Liver (tissue), 9 donors: Measurements from ENCODE around the gene NGF. TPM values are rescaled to one million over a fixed set of nuclear protein-coding genes. Genes with fewer than 3 reads are reported as not detected.

ENCODE experiments used
- DNase-seq: peaks from one replicate; pipeline ENCODE4 v3.0.0-alpha.2; 2017; ENCODE audit warnings: low spot score
- H3K27ac ChIP-seq, 2 donors: one replicate each; pipeline ENCODE4 v1.7.0; 2013; ENCODE audit warnings: inconsistent platforms in 2 of 2, low read length in 2 of 2, control low read depth in 1 of 2, low read depth in 1 of 2, mild to moderate bottlenecking in 1 of 2
- H3K27me3 ChIP-seq, 4 donors: one replicate each; pipeline versions ENCODE4 v1.6.1 to v1.7.0; 2013; ENCODE audit warnings: low read length in 3 of 4, inconsistent platforms in 1 of 4, mild to moderate bottlenecking in 1 of 4, moderate library complexity in 1 of 4; ENCODE audit not compliant: control insufficient read depth in 4 of 4, insufficient read depth in 4 of 4
- H3K36me3 ChIP-seq, 4 donors: one replicate each; pipeline versions ENCODE4 v1.6.1 to v1.7.0; 2013; ENCODE audit warnings: low read length in 3 of 4, mild to moderate bottlenecking in 3 of 4, low read depth in 1 of 4, moderate library complexity in 1 of 4; ENCODE audit not compliant: control insufficient read depth in 4 of 4, insufficient read depth in 3 of 4
- H3K4me1 ChIP-seq, 4 donors: one replicate each; pipeline versions ENCODE4 v1.6.1 to v1.7.0; 2013; ENCODE audit warnings: low read length in 3 of 4, mild to moderate bottlenecking in 3 of 4, moderate library complexity in 1 of 4; ENCODE audit not compliant: control insufficient read depth in 4 of 4, insufficient read depth in 4 of 4
- H3K4me3 ChIP-seq, 3 donors: one replicate each; pipeline versions ENCODE4 v1.6.1 to v1.7.0; 2013; ENCODE audit warnings: low read length in 3 of 3, control low read depth in 1 of 3, low read depth in 1 of 3, mild to moderate bottlenecking in 1 of 3
- H3K9ac ChIP-seq, 2 donors: one replicate each; pipeline ENCODE4 v1.7.0; 2013; ENCODE audit warnings: low read length in 2 of 2, mild to moderate bottlenecking in 2 of 2, moderate library complexity in 2 of 2, control low read depth in 1 of 2, low read depth in 1 of 2
- H3K9me3 ChIP-seq, 4 donors: one replicate each; pipeline versions ENCODE4 v1.6.1 to v1.7.0; 2013; ENCODE audit warnings: low read length in 3 of 4; ENCODE audit not compliant: control insufficient read depth in 4 of 4
- ATF3 ChIP-seq: IDR thresholded peaks from 2 replicates; pipeline ENCODE4 v1.6.1; 2016; ENCODE audit warnings: antibody characterized with exemption
- FOXA1 ChIP-seq: IDR thresholded peaks from 2 replicates; pipeline ENCODE4 v1.6.1; 2016; ENCODE audit warnings: antibody characterized with exemption
- FOXA2 ChIP-seq: IDR thresholded peaks from 2 replicates; pipeline ENCODE4 v1.6.1; 2016; ENCODE audit warnings: antibody characterized with exemption
- GABPA ChIP-seq, 2 donors: IDR thresholded peaks in 1 of 2; conservative IDR thresholded peaks in 1 of 2; 2 replicates each; pipeline ENCODE4 v1.6.1; 2016; ENCODE audit warnings: antibody characterized with exemption in 2 of 2, mild to moderate bottlenecking in 1 of 2, moderate library complexity in 1 of 2
- MAX ChIP-seq: IDR thresholded peaks from 2 replicates; pipeline ENCODE4 v1.6.1; 2016; ENCODE audit warnings: antibody characterized with exemption
- NR2F2 ChIP-seq: IDR thresholded peaks from 2 replicates; pipeline ENCODE4 v1.6.1; 2016; ENCODE audit warnings: antibody characterized with exemption
- RAD21 ChIP-seq, 2 donors: IDR thresholded peaks; 2 replicates each; pipeline ENCODE4 v1.6.1; 2016; ENCODE audit warnings: antibody characterized with exemption in 2 of 2, mild to moderate bottlenecking in 2 of 2
- RXRA ChIP-seq, 2 donors: IDR thresholded peaks; 2 replicates each; pipeline ENCODE4 v1.6.1; 2017 to 2018; ENCODE audit warnings: antibody characterized with exemption in 2 of 2, mild to moderate bottlenecking in 1 of 2
- TAF1 ChIP-seq: conservative IDR thresholded peaks from 2 replicates; pipeline ENCODE4 v1.6.1; 2016; ENCODE audit warnings: antibody characterized with exemption, mild to moderate bottlenecking
- YY1 ChIP-seq: IDR thresholded peaks from 2 replicates; pipeline ENCODE4 v1.6.1; 2016; ENCODE audit warnings: antibody characterized with exemption, mild to moderate bottlenecking
- WGBS: extraction: QIAGEN DNeasy Blood & Tissue Kit; methylation state at CpG from one replicate; pipeline ENCODE4 v1.1.7; 2013; 5-methylcytosine and 5-hydroxymethylcytosine counted together
- polyA plus RNA-seq, 2 donors: library from polyadenylated mRNA; stranded (reverse) in 1 of 2; unstranded in 1 of 2; fragments of 200-250 nt in 1 of 2; fragments of >200 nt in 1 of 2; fragmentation: Nextera tagmentation in 1 of 2; extraction: Ambion mirVana in 1 of 2; gene quantifications; one replicate each; pipeline versions ENCODE4 v1.2.1 to v1.2.3, GENCODE V29; 2013 to 2015
- total RNA-seq, 2 donors: library from RNA; depleted of rRNA; stranded (reverse); fragments of >200 nt; gene quantifications; one replicate each; pipeline ENCODE4 v1.2.3, GENCODE V29; 2014
- TF ChIP-seq, protein P1 (sequence below): IDR thresholded peaks from 2 replicates; pipeline ENCODE4 v1.6.1; 2016; ENCODE audit warnings: antibody characterized with exemption, mild to moderate bottlenecking
- TF ChIP-seq, protein P2 (sequence below): IDR thresholded peaks from 2 replicates; pipeline ENCODE4 v1.6.1; 2016; ENCODE audit warnings: antibody characterized with exemption
- donor health status: healthy.
- donor health status: healthy.
- donor health status: healthy.
- donor health status: healthy.
- donor health status: healthy.

The NGF gene
- total and polyA plus RNA-seq, 4 donors, result 0.79 to 2.1 (median 1.2) TPM

GRCh38 chr1:115301438-115302020, 36.5 kb downstream of the NGF start:
- no peaks in the 10 kb centered on the region for H3K4me1 ChIP-seq
- WGBS, result 76% methylated on average over 8 of the region's 8 CpGs
- H3K27ac ChIP-seq, result no peak overlapping the region

DNA sequence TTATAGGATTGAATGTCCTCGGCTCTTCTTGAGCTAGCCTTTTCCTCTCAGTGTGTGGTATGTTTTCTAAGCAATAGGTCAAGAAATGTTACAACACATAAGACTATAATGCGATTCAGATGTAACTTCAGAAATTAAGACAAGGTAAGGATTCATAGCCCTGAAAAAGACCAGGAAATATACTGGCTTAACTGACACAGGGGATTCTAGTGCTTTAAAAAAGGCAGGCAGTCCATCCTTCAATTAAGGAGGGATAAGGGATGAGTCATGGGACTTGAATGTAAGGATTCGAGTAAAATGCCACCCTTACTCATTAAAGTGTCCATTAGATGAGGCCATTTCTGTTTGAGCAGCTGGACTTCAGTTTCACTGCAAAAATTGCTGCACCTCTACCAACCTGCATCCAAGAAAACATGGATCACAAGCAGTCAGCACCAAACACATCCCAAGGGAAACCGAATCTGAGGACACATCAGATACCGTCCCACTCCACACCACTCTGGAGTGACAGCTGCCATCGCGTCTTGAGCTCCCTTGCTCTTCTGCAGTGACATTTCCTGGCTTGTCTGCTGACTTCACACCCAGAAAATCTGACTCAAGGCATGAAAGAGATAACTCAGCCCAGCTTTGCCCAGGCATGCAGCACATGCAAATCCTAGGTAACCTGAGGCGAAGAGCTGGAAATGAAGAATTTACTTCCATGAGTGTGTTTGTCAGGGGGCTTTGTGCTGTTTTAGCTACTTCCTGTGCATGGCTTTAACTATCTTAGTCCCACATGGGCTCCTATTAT, 37.8 kb downstream of the NGF start:
- 64% methylated on average over 8 of the region's 8 CpGs for WGBS
- peaks cover 0 to 7% (median 0%) of the 10 kb centered on the region in 4 donors for H3K27me3 ChIP-seq
- no peaks in the 10 kb centered on the region for H3K9me3 ChIP-seq
- no peak overlapping the region for H3K9ac ChIP-seq
- DNase-seq, result no peak
- no peaks in the 10 kb centered on the region for H3K4me1 ChIP-seq
- TF ChIP-seq FOXA1, result no peak
- TF ChIP-seq, protein P1, sequence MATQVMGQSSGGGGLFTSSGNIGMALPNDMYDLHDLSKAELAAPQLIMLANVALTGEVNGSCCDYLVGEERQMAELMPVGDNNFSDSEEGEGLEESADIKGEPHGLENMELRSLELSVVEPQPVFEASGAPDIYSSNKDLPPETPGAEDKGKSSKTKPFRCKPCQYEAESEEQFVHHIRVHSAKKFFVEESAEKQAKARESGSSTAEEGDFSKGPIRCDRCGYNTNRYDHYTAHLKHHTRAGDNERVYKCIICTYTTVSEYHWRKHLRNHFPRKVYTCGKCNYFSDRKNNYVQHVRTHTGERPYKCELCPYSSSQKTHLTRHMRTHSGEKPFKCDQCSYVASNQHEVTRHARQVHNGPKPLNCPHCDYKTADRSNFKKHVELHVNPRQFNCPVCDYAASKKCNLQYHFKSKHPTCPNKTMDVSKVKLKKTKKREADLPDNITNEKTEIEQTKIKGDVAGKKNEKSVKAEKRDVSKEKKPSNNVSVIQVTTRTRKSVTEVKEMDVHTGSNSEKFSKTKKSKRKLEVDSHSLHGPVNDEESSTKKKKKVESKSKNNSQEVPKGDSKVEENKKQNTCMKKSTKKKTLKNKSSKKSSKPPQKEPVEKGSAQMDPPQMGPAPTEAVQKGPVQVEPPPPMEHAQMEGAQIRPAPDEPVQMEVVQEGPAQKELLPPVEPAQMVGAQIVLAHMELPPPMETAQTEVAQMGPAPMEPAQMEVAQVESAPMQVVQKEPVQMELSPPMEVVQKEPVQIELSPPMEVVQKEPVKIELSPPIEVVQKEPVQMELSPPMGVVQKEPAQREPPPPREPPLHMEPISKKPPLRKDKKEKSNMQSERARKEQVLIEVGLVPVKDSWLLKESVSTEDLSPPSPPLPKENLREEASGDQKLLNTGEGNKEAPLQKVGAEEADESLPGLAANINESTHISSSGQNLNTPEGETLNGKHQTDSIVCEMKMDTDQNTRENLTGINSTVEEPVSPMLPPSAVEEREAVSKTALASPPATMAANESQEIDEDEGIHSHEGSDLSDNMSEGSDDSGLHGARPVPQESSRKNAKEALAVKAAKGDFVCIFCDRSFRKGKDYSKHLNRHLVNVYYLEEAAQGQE, result no peak
- TF ChIP-seq RAD21 (IDR thresholded peaks at IDR 0.05), result no peak
- TF ChIP-seq TAF1, result no peak
- TF ChIP-seq ATF3, result no peak
- TF ChIP-seq RXRA (IDR thresholded peaks at IDR 0.05), result no peak
- TF ChIP-seq, protein P2, sequence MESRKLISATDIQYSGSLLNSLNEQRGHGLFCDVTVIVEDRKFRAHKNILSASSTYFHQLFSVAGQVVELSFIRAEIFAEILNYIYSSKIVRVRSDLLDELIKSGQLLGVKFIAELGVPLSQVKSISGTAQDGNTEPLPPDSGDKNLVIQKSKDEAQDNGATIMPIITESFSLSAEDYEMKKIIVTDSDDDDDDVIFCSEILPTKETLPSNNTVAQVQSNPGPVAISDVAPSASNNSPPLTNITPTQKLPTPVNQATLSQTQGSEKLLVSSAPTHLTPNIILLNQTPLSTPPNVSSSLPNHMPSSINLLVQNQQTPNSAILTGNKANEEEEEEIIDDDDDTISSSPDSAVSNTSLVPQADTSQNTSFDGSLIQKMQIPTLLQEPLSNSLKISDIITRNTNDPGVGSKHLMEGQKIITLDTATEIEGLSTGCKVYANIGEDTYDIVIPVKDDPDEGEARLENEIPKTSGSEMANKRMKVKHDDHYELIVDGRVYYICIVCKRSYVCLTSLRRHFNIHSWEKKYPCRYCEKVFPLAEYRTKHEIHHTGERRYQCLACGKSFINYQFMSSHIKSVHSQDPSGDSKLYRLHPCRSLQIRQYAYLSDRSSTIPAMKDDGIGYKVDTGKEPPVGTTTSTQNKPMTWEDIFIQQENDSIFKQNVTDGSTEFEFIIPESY, result no peak
- TF ChIP-seq MAX, result no peak
- no peak overlapping the region for H3K4me3 ChIP-seq
- H3K36me3 ChIP-seq, result no peaks in the 10 kb centered on the region
- no peak overlapping the region for H3K27ac ChIP-seq

More at GRCh38 chr1:115301438-115302020, 36.5 kb downstream of the NGF start:
- Histone ChIP-seq H3K27me3 (peaks cover 0 to 9% (median 0%) of the 10 kb centered on the region in 4 donors), H3K4me3 (no peak overlapping the region), H3K9ac (no peak overlapping the region), H3K36me3 (no peaks in the 10 kb centered on the region), H3K9me3 (no peaks in the 10 kb centered on the region)
- no peak for TF ChIP-seq ATF3
- no peak for TF ChIP-seq FOXA2
- TF ChIP-seq, protein P2, result no peak
- no peak for TF ChIP-seq GABPA (IDR thresholded peaks at IDR 0.05 in 1 of 2, conservative IDR thresholded peaks at IDR 0.05 in 1 of 2)
- no peak for TF ChIP-seq YY1
- TF ChIP-seq TAF1, result no peak
- TF ChIP-seq NR2F2, result no peak
- DNase-seq, result no peak
